NCI-H345 treated with DMSO at 0.1 percent for 48 hours (cell line): ENCODE measurements around the gene COQ8A.

Source experiments
- DNase-seq: peaks from one replicate; lab custom pipeline; 2025; ENCODE audit not compliant: unreplicated experiment; lab: John Stamatoyannopoulos, UW

Gene COQ8A

DNA sequence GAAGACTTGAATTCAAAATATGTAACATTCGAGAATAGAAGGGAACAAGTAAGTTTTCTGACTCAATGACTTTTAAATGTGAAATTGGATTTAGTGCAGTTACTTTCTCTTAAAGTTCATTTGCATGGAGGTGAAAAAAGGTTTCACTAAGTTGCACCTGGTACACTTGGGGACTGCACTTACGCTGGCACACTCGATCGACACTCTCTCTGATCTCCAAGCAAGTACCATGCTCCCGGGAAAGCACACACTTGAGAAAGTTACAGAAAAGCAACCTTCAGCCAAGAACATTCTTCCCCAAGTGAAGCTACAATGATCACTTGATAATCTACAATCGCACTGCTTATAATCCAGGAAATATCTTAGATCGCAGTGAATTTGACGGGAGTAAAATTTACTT lies 63.1 kb downstream of the COQ8A start:
- no peak for DNase-seq

DNA sequence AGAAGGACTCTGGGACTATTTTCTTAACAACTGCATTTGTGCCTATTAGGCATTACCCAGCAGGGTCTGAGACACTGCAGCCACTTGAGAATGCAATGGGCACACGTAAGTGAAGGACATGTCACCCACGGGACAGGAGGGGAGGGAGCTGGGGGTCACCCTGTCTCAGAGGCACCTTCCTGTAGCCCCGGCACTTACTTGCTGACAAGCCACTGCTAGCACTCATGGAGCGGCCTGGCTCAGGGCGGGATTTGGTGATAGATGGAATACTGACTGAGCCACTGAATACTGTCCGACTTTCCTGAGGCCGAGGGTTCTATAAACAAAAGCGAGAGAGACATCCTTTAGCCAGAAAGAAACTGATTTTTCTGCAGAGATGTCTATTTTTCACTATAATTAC lies 64.7 kb downstream of the COQ8A start:
- no peak for DNase-seq

DNA sequence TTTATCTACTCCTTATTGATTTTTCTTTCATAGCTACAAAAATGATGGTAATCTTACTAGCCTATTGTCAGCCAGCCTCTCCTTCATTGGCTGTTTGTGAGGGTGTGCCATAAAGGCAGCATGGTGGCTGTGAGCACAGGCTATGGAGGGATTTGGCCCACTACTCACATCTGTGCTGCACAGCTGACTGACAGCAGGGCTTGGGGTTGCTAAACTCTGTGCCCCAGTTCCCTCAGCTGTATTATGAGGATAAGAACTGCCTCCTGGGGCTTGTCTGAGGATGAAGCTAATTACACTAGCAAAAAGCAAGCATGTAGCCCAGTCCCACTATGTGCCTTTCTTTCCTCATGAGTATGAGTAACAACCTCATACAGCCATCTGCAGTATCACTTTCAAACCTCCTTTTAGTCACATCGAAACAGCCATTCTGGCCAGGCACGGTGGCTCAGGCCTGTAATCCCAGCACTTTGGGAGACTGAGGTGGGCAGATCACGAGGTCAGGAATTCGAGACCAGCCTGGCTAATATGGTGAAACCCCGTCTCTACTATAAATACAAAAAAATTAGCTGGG lies 66.2 kb downstream of the COQ8A start:
- DNase-seq = no peak

DNA sequence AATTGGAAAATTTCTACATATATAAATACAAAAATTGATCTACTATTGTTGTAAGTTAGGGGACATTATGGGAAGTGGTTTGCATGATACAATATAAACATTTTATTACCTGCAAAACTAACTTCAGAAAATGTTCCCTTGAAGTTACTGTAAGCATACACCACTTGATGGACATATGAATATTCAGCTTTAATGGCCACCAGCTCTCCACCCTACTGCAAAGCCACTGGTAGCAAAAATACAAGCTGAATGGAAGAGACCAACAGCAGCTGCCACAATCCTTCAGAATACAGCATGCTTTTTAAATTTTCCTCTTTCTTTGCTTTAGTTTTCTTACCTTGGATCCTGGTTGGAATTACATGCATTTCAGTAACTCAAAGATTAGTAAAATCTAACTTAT lies 69.8 kb downstream of the COQ8A start:
- no peak for DNase-seq

DNA sequence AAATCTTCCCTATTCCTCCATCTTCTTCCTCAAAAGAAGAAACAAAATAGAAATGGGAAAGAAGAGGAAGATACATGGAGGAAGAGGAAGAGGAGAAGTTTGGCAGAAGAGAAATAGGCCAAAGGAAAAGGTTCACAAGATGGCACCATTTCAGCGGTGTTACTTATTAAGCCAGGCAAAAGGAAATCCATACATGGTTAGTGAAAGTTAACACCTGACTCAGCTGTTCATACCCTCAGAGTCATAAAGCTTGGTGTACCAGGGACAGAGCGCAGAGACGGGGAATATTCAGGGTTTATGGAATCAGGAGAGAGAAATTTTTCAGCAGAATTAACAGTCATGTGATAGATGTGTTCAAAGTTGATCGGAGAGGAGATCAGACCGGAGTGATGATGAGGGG lies 70.6 kb downstream of the COQ8A start:
- no peak for DNase-seq

DNA sequence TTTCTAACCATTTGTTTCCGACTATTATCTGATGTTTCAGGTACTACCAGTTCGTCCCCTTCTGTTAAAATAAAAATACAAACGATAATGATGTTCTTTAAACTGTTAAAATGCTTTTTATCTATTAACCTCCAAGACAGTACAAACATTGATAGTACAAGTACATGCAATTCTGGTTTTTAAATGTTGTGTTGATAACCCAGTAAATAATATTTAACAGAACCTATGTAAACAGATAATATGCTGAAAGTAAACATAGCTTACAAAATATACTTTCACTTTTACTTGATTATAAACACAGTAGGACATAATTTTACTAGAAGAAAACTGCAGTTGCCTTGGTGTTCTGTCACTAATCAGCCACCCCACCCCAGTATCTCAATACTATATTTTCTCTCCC lies 76.9 kb downstream of the COQ8A start:
- DNase-seq = no peak

DNA sequence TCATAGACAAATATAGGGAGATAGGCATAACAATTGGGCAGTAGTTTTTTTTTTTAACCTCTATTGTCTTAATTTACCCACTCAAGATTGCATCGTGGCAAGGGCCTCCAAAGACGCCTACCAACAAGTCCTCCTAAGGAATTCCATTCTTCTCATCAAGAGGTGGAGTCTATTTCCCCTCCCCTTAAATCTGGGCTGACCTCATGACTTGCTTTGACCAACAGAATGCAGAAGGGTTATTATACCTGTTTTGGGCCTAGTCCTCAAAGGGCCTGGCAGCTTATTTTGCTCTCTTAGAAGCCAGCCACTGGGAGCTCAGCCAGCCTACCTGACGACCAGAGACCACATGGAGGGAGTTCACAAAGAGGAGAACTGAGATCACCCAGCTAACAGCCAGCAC lies 92.3 kb downstream of the COQ8A start:
- DNase-seq = no peak

DNA sequence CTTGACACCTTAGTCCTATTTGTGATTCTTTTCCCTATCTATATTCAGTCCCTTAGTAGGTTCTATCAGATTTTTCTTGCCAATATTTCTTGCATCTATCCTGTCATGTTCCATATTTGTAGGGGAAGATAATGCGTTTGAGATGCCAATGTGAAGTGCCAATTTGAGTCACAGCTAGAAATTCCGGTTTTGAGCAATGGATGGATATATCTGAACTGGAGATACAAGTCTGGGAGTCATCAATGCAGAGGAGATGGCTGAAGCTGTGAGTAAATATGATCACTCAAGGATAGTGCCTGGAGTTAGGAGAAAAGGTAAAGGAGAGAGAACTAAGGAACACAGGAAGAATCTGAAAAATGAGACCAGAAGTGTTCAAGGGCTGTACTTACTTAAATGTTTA lies 93.8 kb downstream of the COQ8A start:
- no peak for DNase-seq

DNA sequence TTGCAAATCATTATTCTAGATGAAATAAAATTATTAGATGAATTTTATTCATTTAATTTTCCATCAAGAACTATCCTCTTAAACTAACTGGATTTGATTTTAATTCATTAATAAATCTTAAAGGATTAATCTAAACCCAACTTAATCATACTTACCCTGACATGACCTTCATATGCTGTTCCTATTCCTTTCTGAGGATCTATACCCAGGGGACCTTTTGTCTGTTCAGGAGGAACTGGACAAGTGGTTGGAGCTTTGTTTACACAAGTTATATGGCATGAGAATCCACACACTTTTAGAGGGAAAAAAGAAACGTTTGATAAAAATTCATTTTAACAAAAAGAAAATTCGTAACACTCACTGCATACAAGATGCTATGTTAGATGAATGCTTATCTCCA lies 95.2 kb downstream of the COQ8A start:
- no peak for DNase-seq

DNA sequence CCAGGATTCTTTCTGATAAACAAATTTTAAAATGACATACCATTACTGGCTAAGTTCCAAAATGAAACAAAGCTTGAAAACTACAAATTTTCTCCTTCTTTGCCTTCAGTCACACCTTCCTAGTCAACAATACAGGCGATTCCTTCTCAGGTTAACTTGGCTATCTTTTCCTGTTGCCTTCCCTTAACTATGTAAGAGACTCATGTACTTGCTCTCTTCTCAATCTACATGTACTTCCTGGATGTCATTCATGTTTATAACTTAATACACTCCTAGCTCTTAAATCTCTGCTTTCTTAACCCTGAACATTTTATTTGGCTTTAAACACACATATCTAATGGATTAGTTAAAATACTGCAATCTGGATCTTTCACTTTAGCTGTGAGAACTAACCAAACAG lies 97.0 kb downstream of the COQ8A start:
- DNase-seq = no peak
